GM08714 (cell line): ENCODE results near the gene TLL2.
A peak's percentile ranks its signal among the peaks of the same experiment; 100 is the strongest.

Experiments
- H3K4me3 ChIP-seq: fragments of 200-500 bp; sonication (Bioruptor generic); 2 replicates; pipeline ENCODE4 v1.5.1; 2014; ENCODE audit warnings: mild to moderate bottlenecking, low read length, inconsistent platforms
- ZNF274 ChIP-seq: IDR thresholded peaks from 2 replicates; pipeline ENCODE4 v1.6.1; 2012; ENCODE audit warnings: mild to moderate bottlenecking, low read depth, low read length

TLL2 gene

GRCh38 chr10:96517284-96517683 lies 3.6 kb upstream of the TLL2 start:
- H3K4me3 ChIP-seq = no peak overlapping the region
- TF ChIP-seq ZNF274 = no peak

- no peak overlapping the region for H3K4me3 ChIP-seq
- no peak for TF ChIP-seq ZNF274
These were observed 2.6 kb upstream of the TLL2 start for GRCh38 chr10:96516337-96516736.

GRCh38 chr10:96513305-96513697 lies 425 bp downstream of the TLL2 start:
- TF ChIP-seq ZNF274 = no peak
- peak overlapping the region; percentile 73; the same call in 1 of the 2 replicates for H3K4me3 ChIP-seq

GRCh38 chr10:96512524-96513304 lies 1.0 kb downstream of the TLL2 start:
- H3K4me3 ChIP-seq = peak overlapping the region; percentile 73; the same call in 1 of the 2 replicates
- no peak for TF ChIP-seq ZNF274

GRCh38 chr10:96511044-96511945 lies 2.4 kb downstream of the TLL2 start:
- TF ChIP-seq ZNF274 = no peak
- H3K4me3 ChIP-seq = no peak overlapping the region

GRCh38 chr10:96509017-96509641 lies 4.6 kb downstream of the TLL2 start:
- TF ChIP-seq ZNF274 = no peak
- no peak overlapping the region for H3K4me3 ChIP-seq

- no peak for TF ChIP-seq ZNF274
- no peak overlapping the region for H3K4me3 ChIP-seq
These were observed 6.7 kb downstream of the TLL2 start for GRCh38 chr10:96507044-96507443.

- TF ChIP-seq ZNF274 = no peak
These were observed 8.3 kb downstream of the TLL2 start for GRCh38 chr10:96505150-96506136.

GRCh38 chr10:96502561-96503282 lies 11.0 kb downstream of the TLL2 start:
- H3K4me3 ChIP-seq = no peak overlapping the region
- TF ChIP-seq ZNF274 = no peak

More at GRCh38 chr10:96505150-96506136, 8.3 kb downstream of the TLL2 start:
- H3K4me3 ChIP-seq = no peak overlapping the region

- no peak for TF ChIP-seq ZNF274
- H3K4me3 ChIP-seq = no peak overlapping the region
These were observed 11.7 kb downstream of the TLL2 start for GRCh38 chr10:96501985-96502384.

- H3K4me3 ChIP-seq = no peak overlapping the region
- TF ChIP-seq ZNF274 = no peak
These were observed 13.2 kb downstream of the TLL2 start for GRCh38 chr10:96500519-96500918.

GRCh38 chr10:96500050-96500449 lies 13.7 kb downstream of the TLL2 start:
- no peak overlapping the region for H3K4me3 ChIP-seq
- TF ChIP-seq ZNF274 = no peak

GRCh38 chr10:96497391-96497790 lies 16.3 kb downstream of the TLL2 start:
- H3K4me3 ChIP-seq = no peak overlapping the region
- no peak for TF ChIP-seq ZNF274
